ENCODE results near the gene PARD6G. TPM values are rescaled to one million over a fixed set of nuclear protein-coding genes. Genes with fewer than 3 reads are reported as not detected.

Gene PARD6G
- total RNA-seq, 1 donor from 2014 or later = 3.6 TPM

- H3K4me3 ChIP-seq (ENCODE audit: low read depth, low read length) = no peak overlapping the region
- no peak for DNase-seq (ENCODE audit: low read depth)
- no peak for TF ChIP-seq CTCF (conservative IDR thresholded peaks at IDR 0.05; ENCODE audit: low read depth, low read length)
These were observed 106.8 kb downstream of the PARD6G start for GRCh38 chr18:80140455-80140985.

GRCh38 chr18:80137976-80138375 lies 109.3 kb downstream of the PARD6G start:
- H3K4me3 ChIP-seq (ENCODE audit: low read depth, low read length) = no peak overlapping the region
- no peak for TF ChIP-seq CTCF (conservative IDR thresholded peaks at IDR 0.05; ENCODE audit: low read depth, low read length)
- DNase-seq (ENCODE audit: low read depth) = no peak

GRCh38 chr18:80137137-80137536 lies 110.2 kb downstream of the PARD6G start:
- DNase-seq (ENCODE audit: low read depth) = no peak
- TF ChIP-seq CTCF (conservative IDR thresholded peaks at IDR 0.05; ENCODE audit: low read depth, low read length) = no peak
- no peak overlapping the region for H3K4me3 ChIP-seq (ENCODE audit: low read depth, low read length)

GRCh38 chr18:80136679-80137078 lies 110.6 kb downstream of the PARD6G start:
- no peak overlapping the region for H3K4me3 ChIP-seq (ENCODE audit: low read depth, low read length)
- no peak for DNase-seq (ENCODE audit: low read depth)
- TF ChIP-seq CTCF (conservative IDR thresholded peaks at IDR 0.05; ENCODE audit: low read depth, low read length) = no peak

GRCh38 chr18:80135136-80135535 lies 112.2 kb downstream of the PARD6G start:
- no peak for TF ChIP-seq CTCF (conservative IDR thresholded peaks at IDR 0.05; ENCODE audit: low read depth, low read length)

GRCh38 chr18:80133124-80133523 lies 114.2 kb downstream of the PARD6G start:
- TF ChIP-seq CTCF (conservative IDR thresholded peaks at IDR 0.05; ENCODE audit: low read depth, low read length) = no peak

More at GRCh38 chr18:80135136-80135535, 112.2 kb downstream of the PARD6G start:
- no peak overlapping the region for H3K4me3 ChIP-seq (ENCODE audit: low read depth, low read length)
- DNase-seq (ENCODE audit: low read depth) = no peak

GRCh38 chr18:80132180-80132812 lies 115.0 kb downstream of the PARD6G start:
- TF ChIP-seq CTCF (conservative IDR thresholded peaks at IDR 0.05; ENCODE audit: low read depth, low read length) = no peak
- H3K4me3 ChIP-seq (ENCODE audit: low read depth, low read length) = no peak overlapping the region
- DNase-seq (ENCODE audit: low read depth) = no peak

More at GRCh38 chr18:80133124-80133523, 114.2 kb downstream of the PARD6G start:
- no peak overlapping the region for H3K4me3 ChIP-seq (ENCODE audit: low read depth, low read length)
- DNase-seq (ENCODE audit: low read depth) = no peak

Measured in epithelial cell of proximal tubule (primary cell).